ENCODE measurements around the gene PAOX.

The PAOX gene

DNA sequence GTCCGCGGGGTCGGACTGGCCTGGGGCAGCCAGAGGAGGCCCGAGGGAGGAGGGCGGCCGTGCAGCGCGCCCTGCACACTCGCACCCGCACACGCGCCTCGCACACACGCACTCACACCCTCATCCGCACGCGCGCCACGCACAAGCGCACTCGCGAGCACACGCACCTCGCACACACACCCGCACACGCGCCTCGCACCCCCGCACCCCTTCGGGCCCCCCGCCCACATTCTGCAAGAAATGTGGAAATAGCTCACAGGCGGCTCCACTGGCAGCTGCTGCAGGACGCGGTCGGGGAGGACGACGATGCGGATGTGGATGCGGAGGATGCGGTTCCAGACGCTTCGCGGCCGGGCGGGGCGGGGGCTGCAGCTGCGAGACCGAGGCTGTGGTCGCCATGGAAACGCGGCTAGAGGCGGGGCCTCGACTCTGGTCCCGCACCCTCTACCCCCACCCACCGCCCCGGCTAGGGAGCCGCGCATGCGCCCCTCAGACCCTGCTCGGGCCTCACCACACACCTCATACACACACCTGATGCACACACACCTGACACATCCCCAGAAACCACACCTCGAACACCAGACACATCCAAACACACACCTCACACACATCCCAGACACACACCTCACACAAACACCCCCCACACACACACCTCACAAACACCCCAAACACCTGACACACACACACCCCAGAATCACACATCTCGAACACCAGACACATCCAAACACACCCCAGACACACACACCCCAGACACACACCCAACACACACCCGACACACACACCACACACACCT lies 42.3 kb upstream of the PAOX start, which contains the start of gene CALY:
CALY (minus strand) TSS at position 320 of the 793 bp plus-strand sequence. CDS start 7,907 bp downstream, outside the sequence.
- Histone ChIP-seq H3K4me1 (ENCODE audit: control insufficient read depth, insufficient read depth, low read length) (peaks cover 2% of the 10 kb centered on the region; the same call in 1 of the 2 replicates), H3K27ac (ENCODE audit: extremely low read depth, low read depth, low read length) (no peak within 1 kb of the TSS), H3K9me3 (ENCODE audit: control insufficient read depth, insufficient read depth, low read depth, low read length) (no peaks in the 10 kb centered on the region), H3K36me3 (ENCODE audit: control insufficient read depth in 2 of 2, insufficient read depth in 1 of 2, low read length in 2 of 2) (no peaks in the 10 kb centered on the region), H3K4me3 (ENCODE audit: low read depth, low read length) (no peak within 1 kb of the TSS)
- CTCF ChIA-PET = no interaction called here
- POLR2A ChIA-PET = interaction anchor here (0.5 kb wide), 1 partner anchor 15 kb away, joined by 8 read pairs; no protein-coding TSS in a partner anchor
- 0 out of 2 replicates have a peak, but pooled peaks have one; percentile 32 for TF ChIP-seq ZNF155 (tag by site-specific recombination; IDR thresholded peaks at IDR 0.05)
- peak; percentile 60; the same call in 1 of the 2 replicates for TF ChIP-seq PRDM4 (tag by site-specific recombination; IDR thresholded peaks at IDR 0.05)
- peak; percentile 91 for TF ChIP-seq SCRT1 (tag by site-specific recombination; IDR thresholded peaks at IDR 0.05; ENCODE audit: borderline replicate concordance)
- TF ChIP-seq ZNF391 (tag by site-specific recombination; IDR thresholded peaks at IDR 0.05; ENCODE audit: borderline replicate concordance, low read depth) = no peak
- TF ChIP-seq, protein P1, sequence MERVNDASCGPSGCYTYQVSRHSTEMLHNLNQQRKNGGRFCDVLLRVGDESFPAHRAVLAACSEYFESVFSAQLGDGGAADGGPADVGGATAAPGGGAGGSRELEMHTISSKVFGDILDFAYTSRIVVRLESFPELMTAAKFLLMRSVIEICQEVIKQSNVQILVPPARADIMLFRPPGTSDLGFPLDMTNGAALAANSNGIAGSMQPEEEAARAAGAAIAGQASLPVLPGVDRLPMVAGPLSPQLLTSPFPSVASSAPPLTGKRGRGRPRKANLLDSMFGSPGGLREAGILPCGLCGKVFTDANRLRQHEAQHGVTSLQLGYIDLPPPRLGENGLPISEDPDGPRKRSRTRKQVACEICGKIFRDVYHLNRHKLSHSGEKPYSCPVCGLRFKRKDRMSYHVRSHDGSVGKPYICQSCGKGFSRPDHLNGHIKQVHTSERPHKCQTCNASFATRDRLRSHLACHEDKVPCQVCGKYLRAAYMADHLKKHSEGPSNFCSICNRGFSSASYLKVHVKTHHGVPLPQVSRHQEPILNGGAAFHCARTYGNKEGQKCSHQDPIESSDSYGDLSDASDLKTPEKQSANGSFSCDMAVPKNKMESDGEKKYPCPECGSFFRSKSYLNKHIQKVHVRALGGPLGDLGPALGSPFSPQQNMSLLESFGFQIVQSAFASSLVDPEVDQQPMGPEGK (tag by site-specific recombination; IDR thresholded peaks at IDR 0.05) = peak; percentile 71
- peak; percentile 97 for TF ChIP-seq SCRT2 (tag by site-specific recombination; IDR thresholded peaks at IDR 0.05)
- peak; percentile 83; the same call in 1 of the 2 replicates for TF ChIP-seq ZNF670 (tag by site-specific recombination; IDR thresholded peaks at IDR 0.05; ENCODE audit: low read depth)
- TF ChIP-seq, protein P2, sequence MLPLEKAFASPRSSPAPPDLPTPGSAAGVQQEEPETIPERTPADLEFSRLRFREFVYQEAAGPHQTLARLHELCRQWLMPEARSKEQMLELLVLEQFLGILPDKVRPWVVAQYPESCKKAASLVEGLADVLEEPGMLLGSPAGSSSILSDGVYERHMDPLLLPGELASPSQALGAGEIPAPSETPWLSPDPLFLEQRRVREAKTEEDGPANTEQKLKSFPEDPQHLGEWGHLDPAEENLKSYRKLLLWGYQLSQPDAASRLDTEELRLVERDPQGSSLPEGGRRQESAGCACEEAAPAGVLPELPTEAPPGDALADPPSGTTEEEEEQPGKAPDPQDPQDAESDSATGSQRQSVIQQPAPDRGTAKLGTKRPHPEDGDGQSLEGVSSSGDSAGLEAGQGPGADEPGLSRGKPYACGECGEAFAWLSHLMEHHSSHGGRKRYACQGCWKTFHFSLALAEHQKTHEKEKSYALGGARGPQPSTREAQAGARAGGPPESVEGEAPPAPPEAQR (tag by site-specific recombination; IDR thresholded peaks at IDR 0.05) = no peak
- no peak for TF ChIP-seq ZNF510 (tag by site-specific recombination; IDR thresholded peaks at IDR 0.05; ENCODE audit: insufficient replicate concordance)
- peak; percentile 57; the same call in 1 of the 2 replicates for TF ChIP-seq ZNF239 (tag by site-specific recombination; IDR thresholded peaks at IDR 0.05)
- 0 out of 2 replicates have a peak, but pooled peaks have one; percentile 2 for TF ChIP-seq ZNF140 (tag by site-specific recombination; IDR thresholded peaks at IDR 0.05)
- no peak for TF ChIP-seq GFI1B (tag by site-specific recombination; IDR thresholded peaks at IDR 0.05)
- 0 out of 2 replicates have a peak, but pooled peaks have one; percentile 90 for TF ChIP-seq ZNF521 (tag by site-specific recombination; IDR thresholded peaks at IDR 0.05)
- TF ChIP-seq KLF9 (tag by site-specific recombination; IDR thresholded peaks at IDR 0.05; ENCODE audit: low read depth) = peak; percentile 81; the same call in 1 of the 2 replicates
- peak; percentile 56; the same call in 1 of the 2 replicates for TF ChIP-seq ZEB2 (tag by site-specific recombination; IDR thresholded peaks at IDR 0.05)
- TF ChIP-seq ZNF600 (tag by site-specific recombination; IDR thresholded peaks at IDR 0.05) = peak; percentile 61; the same call in 1 of the 2 replicates
- TF ChIP-seq, protein P3, sequence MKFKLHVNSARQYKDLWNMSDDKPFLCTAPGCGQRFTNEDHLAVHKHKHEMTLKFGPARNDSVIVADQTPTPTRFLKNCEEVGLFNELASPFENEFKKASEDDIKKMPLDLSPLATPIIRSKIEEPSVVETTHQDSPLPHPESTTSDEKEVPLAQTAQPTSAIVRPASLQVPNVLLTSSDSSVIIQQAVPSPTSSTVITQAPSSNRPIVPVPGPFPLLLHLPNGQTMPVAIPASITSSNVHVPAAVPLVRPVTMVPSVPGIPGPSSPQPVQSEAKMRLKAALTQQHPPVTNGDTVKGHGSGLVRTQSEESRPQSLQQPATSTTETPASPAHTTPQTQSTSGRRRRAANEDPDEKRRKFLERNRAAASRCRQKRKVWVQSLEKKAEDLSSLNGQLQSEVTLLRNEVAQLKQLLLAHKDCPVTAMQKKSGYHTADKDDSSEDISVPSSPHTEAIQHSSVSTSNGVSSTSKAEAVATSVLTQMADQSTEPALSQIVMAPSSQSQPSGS (tag by site-specific recombination; IDR thresholded peaks at IDR 0.05; ENCODE audit: low read depth) = no peak
- TF ChIP-seq ZNF157 (tag by site-specific recombination; IDR thresholded peaks at IDR 0.05) = peak; percentile 50; the same call in 1 of the 2 replicates
- TF ChIP-seq ZNF266 (tag by site-specific recombination; IDR thresholded peaks at IDR 0.05; ENCODE audit: low read depth) = peak; percentile 17; the same call in 1 of the 2 replicates
- peak; percentile 70 for TF ChIP-seq KLF1 (tag by site-specific recombination; IDR thresholded peaks at IDR 0.05)
- peak; percentile 14 for TF ChIP-seq KLF17 (tag by site-specific recombination; IDR thresholded peaks at IDR 0.05)
- TF ChIP-seq ZBTB1 (tag by site-specific recombination; IDR thresholded peaks at IDR 0.05) = peak; percentile 93; the same call in 1 of the 2 replicates
- 0 out of 2 replicates have a peak, but pooled peaks have one; percentile 16 for TF ChIP-seq ZBTB17 (tag by site-specific recombination; IDR thresholded peaks at IDR 0.05)
- peak; percentile 69 for TF ChIP-seq ZBTB20 (tag by site-specific recombination; IDR thresholded peaks at IDR 0.05)
- TF ChIP-seq SP2 (tag by site-specific recombination; IDR thresholded peaks at IDR 0.05) = peak; percentile 35; the same call in 1 of the 2 replicates
- 0 out of 2 replicates have a peak, but pooled peaks have one; percentile 11 for TF ChIP-seq ZNF292 (tag by site-specific recombination; IDR thresholded peaks at IDR 0.05; ENCODE audit: borderline replicate concordance, low read depth)
- TF ChIP-seq ZNF843 (tag by site-specific recombination; IDR thresholded peaks at IDR 0.05) = no peak
- TF ChIP-seq EGR2 (tag by site-specific recombination; IDR thresholded peaks at IDR 0.05; ENCODE audit: low read depth) = 0 out of 2 replicates have a peak, but pooled peaks have one; percentile 10
- no peak for TF ChIP-seq ZNF610 (tag by site-specific recombination; IDR thresholded peaks at IDR 0.05; ENCODE audit: borderline replicate concordance)

Measured in HEK293 (cell line).